H9 (cell line): ENCODE results near the gene NFATC1. TPM values are rescaled to one million over a fixed set of nuclear protein-coding genes. Genes with fewer than 3 reads are reported as not detected.

Experiments used
- DNase-seq: peaks from one replicate; pipeline ENCODE4 v3.0.0-alpha.2; 2017
- H2AFZ ChIP-seq: one replicate; pipeline ENCODE4 v1.6.1; 2013; ENCODE audit warnings: mild to moderate bottlenecking, low read length, control low read depth, moderate library complexity
- H2AK5ac ChIP-seq: 2 replicates; pipeline ENCODE4 v1.6.1; 2013; ENCODE audit warnings: low read length, control low read depth, mixed read lengths; ENCODE audit not compliant: insufficient read length
- H2BK120ac ChIP-seq: one replicate; pipeline ENCODE4 v1.6.1; 2013; ENCODE audit warnings: low read depth, mild to moderate bottlenecking, low read length, control low read depth, inconsistent platforms; ENCODE audit not compliant: poor library complexity, severe bottlenecking
- H2BK12ac ChIP-seq: 2 replicates; pipeline ENCODE4 v1.6.1; 2013; ENCODE audit warnings: low read length, control low read depth, mixed read lengths, low read depth; ENCODE audit not compliant: insufficient read length
- H2BK15ac ChIP-seq: 2 replicates; pipeline ENCODE4 v1.6.1; 2013; ENCODE audit warnings: low read depth, low read length, control low read depth
- H2BK20ac ChIP-seq: one replicate; pipeline ENCODE4 v1.6.1; 2013; ENCODE audit warnings: low read depth, mild to moderate bottlenecking, low read length, control low read depth, inconsistent platforms; ENCODE audit not compliant: poor library complexity, severe bottlenecking
- H2BK5ac ChIP-seq: 2 replicates; pipeline ENCODE4 v1.6.1; 2013; ENCODE audit warnings: low read length, control low read depth, mixed read lengths; ENCODE audit not compliant: insufficient read length
- H3K14ac ChIP-seq: 2 replicates; pipeline ENCODE4 v1.6.1; 2013; ENCODE audit warnings: low read length, control low read depth; ENCODE audit not compliant: insufficient read depth
- H3K18ac ChIP-seq: 2 replicates; pipeline ENCODE4 v1.6.1; 2013; ENCODE audit warnings: low read depth, mild to moderate bottlenecking, mixed read lengths, low read length, control low read depth; ENCODE audit not compliant: insufficient read length
- H3K23ac ChIP-seq: 2 replicates; pipeline ENCODE4 v1.6.1; 2013; ENCODE audit warnings: low read length, control low read depth, mixed read lengths, low read depth; ENCODE audit not compliant: insufficient read length
- H3K23me2 ChIP-seq: 2 replicates; pipeline ENCODE4 v1.6.1; 2013; ENCODE audit warnings: low read depth, mild to moderate bottlenecking, mixed read lengths, low read length, control low read depth; ENCODE audit not compliant: insufficient read length, poor library complexity, severe bottlenecking
- H3K27ac ChIP-seq: 2 replicates; pipeline ENCODE4 v1.5.1; 2013; ENCODE audit warnings: low read length, control low read depth, mixed read lengths, low read depth; ENCODE audit not compliant: insufficient read length
- H3K27me3 ChIP-seq: 2 replicates; pipeline ENCODE4 v1.6.1; 2013; ENCODE audit warnings: low read length, control low read depth, inconsistent platforms; ENCODE audit not compliant: insufficient read depth
- H3K4ac ChIP-seq: 2 replicates; pipeline ENCODE4 v1.6.1; 2013; ENCODE audit warnings: low read depth, mild to moderate bottlenecking, control low read depth, inconsistent platforms, low read length, moderate library complexity
- H3K4me1 ChIP-seq: 2 replicates; pipeline ENCODE4 v1.6.1; 2013; ENCODE audit warnings: low read length, control low read depth, inconsistent platforms; ENCODE audit not compliant: insufficient read depth
- H3K4me2 ChIP-seq: 2 replicates; pipeline ENCODE4 v1.6.1; 2013; ENCODE audit warnings: low read length, control low read depth, mixed read lengths; ENCODE audit not compliant: insufficient read length, insufficient read depth
- H3K56ac ChIP-seq: 2 replicates; pipeline ENCODE4 v1.6.1; 2013; ENCODE audit warnings: low read depth, mild to moderate bottlenecking, mixed read lengths, low read length, control low read depth; ENCODE audit not compliant: insufficient read length
- H3K79me1 ChIP-seq: 2 replicates; pipeline ENCODE4 v1.6.1; 2013; ENCODE audit warnings: low read depth, mild to moderate bottlenecking, moderate library complexity, low read length, control low read depth, inconsistent platforms; ENCODE audit not compliant: insufficient read depth, poor library complexity, severe bottlenecking
- H3K79me2 ChIP-seq: 2 replicates; pipeline ENCODE4 v1.6.1; 2013; ENCODE audit warnings: low read length, control low read depth, inconsistent platforms; ENCODE audit not compliant: insufficient read depth
- H3K9ac ChIP-seq: 2 replicates; pipeline ENCODE4 v1.6.1; 2013; ENCODE audit warnings: low read length, control low read depth, mixed read lengths; ENCODE audit not compliant: insufficient read length; ENCODE audit errors: extremely low read depth
- H3K9me3 ChIP-seq: one replicate; pipeline ENCODE4 v1.6.1; 2013; ENCODE audit warnings: low read depth, low read length, inconsistent platforms; ENCODE audit not compliant: control insufficient read depth
- H3T11ph ChIP-seq: one replicate; pipeline ENCODE4 v1.6.1; 2013; ENCODE audit warnings: mild to moderate bottlenecking, low read length, control low read depth, inconsistent platforms
- H4K20me1 ChIP-seq: one replicate; pipeline ENCODE4 v1.6.1; 2013; ENCODE audit not compliant: control insufficient read depth, insufficient read length, insufficient read depth
- H4K5ac ChIP-seq: 2 replicates; pipeline ENCODE4 v1.6.1; 2013; ENCODE audit warnings: low read depth, mild to moderate bottlenecking, mixed read lengths, low read length, control low read depth; ENCODE audit not compliant: insufficient read length
- H4K8ac ChIP-seq: replicated peaks from 2 replicates; pipeline ENCODE4 v1.6.1; 2013; ENCODE audit warnings: low read length, control low read depth, mixed read lengths, low read depth; ENCODE audit not compliant: insufficient read length
- H4K91ac ChIP-seq: 2 replicates; pipeline ENCODE4 v1.6.1; 2013; ENCODE audit warnings: low read depth, mild to moderate bottlenecking, moderate library complexity, mixed read lengths, low read length, control low read depth; ENCODE audit not compliant: insufficient read length
- H3K27ac Mint-ChIP-seq, 3 experiments: 2 replicates in 2 of 3; 3 replicates in 1 of 3; pipeline ENCODE4 v1.8.0; 2020 to 2021; ENCODE audit warnings: mixed read lengths in 3 of 3, mild to moderate bottlenecking in 1 of 3, moderate library complexity in 1 of 3
- H3K27me3 Mint-ChIP-seq: 2 replicates; pipeline ENCODE4 v1.8.0; 2021; ENCODE audit warnings: low read depth, mild to moderate bottlenecking, moderate library complexity, mixed read lengths
- H3K36me3 Mint-ChIP-seq, 3 experiments: 2 replicates in 2 of 3; 3 replicates in 1 of 3; pipeline ENCODE4 v1.8.0; 2020 to 2021; ENCODE audit warnings: low read depth in 3 of 3, mixed read lengths in 3 of 3; ENCODE audit not compliant: insufficient read depth in 1 of 3
- H3K4me1 Mint-ChIP-seq, 2 experiments: 2 replicates each; pipeline ENCODE4 v1.8.0; 2020; ENCODE audit warnings: mixed read lengths in 2 of 2
- H3K4me3 Mint-ChIP-seq, 2 experiments: 2 replicates in 1 of 2; 3 replicates in 1 of 2; pipeline ENCODE4 v1.8.0; 2020 to 2021; ENCODE audit warnings: mild to moderate bottlenecking in 2 of 2, mixed read lengths in 2 of 2, moderate library complexity in 1 of 2
- H3K9me3 Mint-ChIP-seq, 2 experiments: 2 replicates in 1 of 2; 3 replicates in 1 of 2; pipeline ENCODE4 v1.8.0; 2020; ENCODE audit warnings: mild to moderate bottlenecking in 2 of 2, mixed read lengths in 2 of 2, moderate library complexity in 1 of 2
- WGBS: extraction: QIAGEN DNeasy Blood & Tissue Kit; methylation state at CpG from one replicate; pipeline ENCODE4 v1.1.7; 2013; ENCODE audit warnings: missing lambda C conversion rate, low lambda C conversion rate, mixed read lengths; ENCODE audit not compliant: insufficient read length; ENCODE audit errors: extremely low coverage; 5-methylcytosine and 5-hydroxymethylcytosine counted together
- total RNA-seq: library from RNA; stranded (reverse); gene quantifications from 2 replicates; pipeline ENCODE4 v1.2.1, GENCODE V29; 2021
- TF ChIP-seq, protein P1 (sequence below): fragments of 200-600 bp; sonication (generic); conservative IDR thresholded peaks from 3 replicates; pipeline ENCODE4 v1.8.0; 2021; ENCODE audit warnings: antibody characterized with exemption, mild to moderate bottlenecking

The NFATC1 gene
- total RNA-seq, 1 experiment from 2014 or later: 5.5 TPM

- H3K27ac Mint-ChIP-seq: no peak overlapping the region; a peak in 1 of 7 replicates
- H3K79me1 ChIP-seq: no peaks in the 10 kb centered on the region
- peak; percentile 65 for DNase-seq
- H2AK5ac ChIP-seq: no peak overlapping the region
- no peak overlapping the region for H4K8ac ChIP-seq
- H3K23ac ChIP-seq: no peak overlapping the region
- no peaks in the 10 kb centered on the region for H3K79me2 ChIP-seq
- no peak overlapping the region for H3K4ac ChIP-seq
- WGBS: no CpG with 5 or more reads among the region's 17 CpGs
- H3K9ac ChIP-seq: no peak overlapping the region
- H3K27me3 ChIP-seq: no peaks in the 10 kb centered on the region
- no peaks in the 10 kb centered on the region; the same call in 1 of the 2 replicates for H3K4me1 ChIP-seq
- no peak overlapping the region for H2BK120ac ChIP-seq
- no peaks in the 10 kb centered on the region for H3K27me3 Mint-ChIP-seq
- TF ChIP-seq, protein P1, sequence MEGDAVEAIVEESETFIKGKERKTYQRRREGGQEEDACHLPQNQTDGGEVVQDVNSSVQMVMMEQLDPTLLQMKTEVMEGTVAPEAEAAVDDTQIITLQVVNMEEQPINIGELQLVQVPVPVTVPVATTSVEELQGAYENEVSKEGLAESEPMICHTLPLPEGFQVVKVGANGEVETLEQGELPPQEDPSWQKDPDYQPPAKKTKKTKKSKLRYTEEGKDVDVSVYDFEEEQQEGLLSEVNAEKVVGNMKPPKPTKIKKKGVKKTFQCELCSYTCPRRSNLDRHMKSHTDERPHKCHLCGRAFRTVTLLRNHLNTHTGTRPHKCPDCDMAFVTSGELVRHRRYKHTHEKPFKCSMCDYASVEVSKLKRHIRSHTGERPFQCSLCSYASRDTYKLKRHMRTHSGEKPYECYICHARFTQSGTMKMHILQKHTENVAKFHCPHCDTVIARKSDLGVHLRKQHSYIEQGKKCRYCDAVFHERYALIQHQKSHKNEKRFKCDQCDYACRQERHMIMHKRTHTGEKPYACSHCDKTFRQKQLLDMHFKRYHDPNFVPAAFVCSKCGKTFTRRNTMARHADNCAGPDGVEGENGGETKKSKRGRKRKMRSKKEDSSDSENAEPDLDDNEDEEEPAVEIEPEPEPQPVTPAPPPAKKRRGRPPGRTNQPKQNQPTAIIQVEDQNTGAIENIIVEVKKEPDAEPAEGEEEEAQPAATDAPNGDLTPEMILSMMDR: peak; percentile 60
- H4K91ac ChIP-seq: no peak overlapping the region
- no peak overlapping the region for H3K4me3 Mint-ChIP-seq
- no peak overlapping the region for H3K18ac ChIP-seq
- no peak overlapping the region for H3K4me2 ChIP-seq
- H2BK15ac ChIP-seq: no peak overlapping the region
- H2BK5ac ChIP-seq: no peak overlapping the region
- H3K27ac ChIP-seq: no peak overlapping the region
- no peak overlapping the region for H3T11ph ChIP-seq
- H4K20me1 ChIP-seq: no peaks in the 10 kb centered on the region
- H2BK12ac ChIP-seq: no peak overlapping the region
- no peak overlapping the region for H2BK20ac ChIP-seq
- H2AFZ ChIP-seq: no peak overlapping the region
- H3K14ac ChIP-seq: no peak overlapping the region
- peaks cover 0 to 13% (median 7%) of the 10 kb centered on the region in 3 experiments; a peak in 5 of 7 replicates for H3K36me3 Mint-ChIP-seq
- H4K5ac ChIP-seq: no peak overlapping the region
- peaks cover 3 to 6% of the 10 kb centered on the region in 2 experiments; a peak in 2 of 4 replicates for H3K4me1 Mint-ChIP-seq
- H3K23me2 ChIP-seq: no peaks in the 10 kb centered on the region
- H3K56ac ChIP-seq: no peak overlapping the region
- H3K9me3 ChIP-seq: no peaks in the 10 kb centered on the region
- no peaks in the 10 kb centered on the region for H3K9me3 Mint-ChIP-seq
These were observed 42.5 kb upstream of the NFATC1 start for GRCh38 chr18:79353267-79353666.
